ENCODE data around the gene SERTM1. TPM values are rescaled to one million over a fixed set of nuclear protein-coding genes. Genes with fewer than 3 reads are reported as not detected.
A peak's percentile ranks its signal among the peaks of the same experiment; 100 is the strongest.

SERTM1 gene
- total RNA-seq, 4 donors from 2014 or later = 0.13 TPM; not detected in 3

- no peak for ATAC-seq
- no peak overlapping the region for H3K27ac ChIP-seq
- H3K27me3 ChIP-seq = no peaks in the 10 kb centered on the region
- no peaks in the 10 kb centered on the region for H3K36me3 ChIP-seq
- TF ChIP-seq CTCF (IDR thresholded peaks at IDR 0.05) (no peak), EP300 (IDR thresholded peaks at IDR 0.05) (no peak), POLR2A (IDR thresholded peaks at IDR 0.05) (no peak), POLR2AphosphoS5 (IDR thresholded peaks at IDR 0.05) (no peak)
- WGBS, 2 donors (ENCODE audit: low coverage in 1 of 2) = 75 to 80% methylated on average over 1 to 2 of the region's 2 CpGs
- H3K4me1 ChIP-seq = no peaks in the 10 kb centered on the region
- no peaks in the 10 kb centered on the region for H3K9me3 ChIP-seq
- no peak overlapping the region for H3K4me3 ChIP-seq
Measured at GRCh38 chr13:36725936-36726335, 52.1 kb downstream of the SERTM1 start.

- Histone ChIP-seq H3K36me3 (no peaks in the 10 kb centered on the region), H3K4me1 (no peaks in the 10 kb centered on the region), H3K27me3 (no peaks in the 10 kb centered on the region), H3K9me3 (no peaks in the 10 kb centered on the region), H3K27ac (no peak overlapping the region), H3K4me3 (no peak overlapping the region)
- WGBS, 2 donors (ENCODE audit: low coverage in 1 of 2) = 95 to 96% methylated on average over 3 of the region's 3 CpGs
- no peak for TF ChIP-seq CTCF (IDR thresholded peaks at IDR 0.05)
- no peak for TF ChIP-seq POLR2A (IDR thresholded peaks at IDR 0.05)
- TF ChIP-seq POLR2AphosphoS5 (IDR thresholded peaks at IDR 0.05) = no peak
- TF ChIP-seq EP300 (IDR thresholded peaks at IDR 0.05) = no peak
- ATAC-seq = no peak
Measured at GRCh38 chr13:36728006-36728405, 54.2 kb downstream of the SERTM1 start.

GRCh38 chr13:36736119-36736726, 62.4 kb downstream of the SERTM1 start:
- 11 to 14% methylated on average over 3 to 4 of the region's 4 CpGs for WGBS, 2 donors (ENCODE audit: low coverage in 1 of 2)

GRCh38 chr13:36737524-36738083, 63.8 kb downstream of the SERTM1 start:
- H3K27ac ChIP-seq = no peak overlapping the region
- no peak overlapping the region for H3K4me3 ChIP-seq
- H3K4me1 ChIP-seq = no peaks in the 10 kb centered on the region
- no peak for ATAC-seq
- 51 to 61% methylated on average over 6 of the region's 6 CpGs for WGBS, 2 donors (ENCODE audit: low coverage in 1 of 2)
- no peaks in the 10 kb centered on the region for H3K9me3 ChIP-seq
- no peaks in the 10 kb centered on the region for H3K36me3 ChIP-seq
- no peaks in the 10 kb centered on the region for H3K27me3 ChIP-seq
- TF ChIP-seq EP300 (IDR thresholded peaks at IDR 0.05) (no peak), CTCF (IDR thresholded peaks at IDR 0.05) (no peak)

More at GRCh38 chr13:36736119-36736726, 62.4 kb downstream of the SERTM1 start:
- Histone ChIP-seq H3K27me3 (no peaks in the 10 kb centered on the region), H3K4me1 (no peaks in the 10 kb centered on the region), H3K27ac (no peak overlapping the region), H3K9me3 (no peaks in the 10 kb centered on the region), H3K36me3 (no peaks in the 10 kb centered on the region), H3K4me3 (no peak overlapping the region)
- no peak for ATAC-seq
- TF ChIP-seq POLR2A (IDR thresholded peaks at IDR 0.05) = no peak
- TF ChIP-seq CTCF (IDR thresholded peaks at IDR 0.05) = peak; percentile 54 to 71 (median 66)

- H3K4me3 ChIP-seq = no peak overlapping the region
- H3K36me3 ChIP-seq = no peaks in the 10 kb centered on the region
- WGBS, 2 donors (ENCODE audit: low coverage in 1 of 2) = 63 to 70% methylated on average over 2 to 3 of the region's 3 CpGs
- no peaks in the 10 kb centered on the region for H3K9me3 ChIP-seq
- no peak for ATAC-seq
- TF ChIP-seq POLR2AphosphoS5 (IDR thresholded peaks at IDR 0.05) (no peak), CTCF (IDR thresholded peaks at IDR 0.05) (no peak), POLR2A (IDR thresholded peaks at IDR 0.05) (no peak), EP300 (IDR thresholded peaks at IDR 0.05) (no peak)
- no peaks in the 10 kb centered on the region for H3K4me1 ChIP-seq
- no peak overlapping the region for H3K27ac ChIP-seq
- H3K27me3 ChIP-seq = no peaks in the 10 kb centered on the region
Measured at GRCh38 chr13:36745436-36745835, 71.6 kb downstream of the SERTM1 start.

Data from gastroesophageal sphincter (tissue), 4 donors.